ENCODE results near the gene GUCY2C.

Gene GUCY2C

GRCh38 chr12:14681625-14682024 is 14.8 kb downstream of the GUCY2C start:
- H3K36me3 ChIP-seq (ENCODE audit: control insufficient read depth, insufficient read depth, low read length), result no peaks in the 10 kb centered on the region
- no peaks in the 10 kb centered on the region for H3K27me3 ChIP-seq (replicated peaks; ENCODE audit: control insufficient read depth, insufficient read depth, low read length)
- no peak for DNase-seq (ENCODE audit: extremely low read depth, insufficient read length)
- no peak overlapping the region for H3K4me3 ChIP-seq (replicated peaks; ENCODE audit: low read depth, low read length)
- no peak for TF ChIP-seq CTCF (IDR thresholded peaks at IDR 0.05; ENCODE audit: insufficient read depth, low read length, poor library complexity, severe bottlenecking)

GRCh38 chr12:14681190-14681589 is 15.2 kb downstream of the GUCY2C start:
- Histone ChIP-seq H3K27me3 (replicated peaks; ENCODE audit: control insufficient read depth, insufficient read depth, low read length) (no peaks in the 10 kb centered on the region), H3K4me3 (replicated peaks; ENCODE audit: low read depth, low read length) (no peak overlapping the region), H3K36me3 (ENCODE audit: control insufficient read depth, insufficient read depth, low read length) (no peaks in the 10 kb centered on the region)
- no peak for DNase-seq (ENCODE audit: extremely low read depth, insufficient read length)
- no peak for TF ChIP-seq CTCF (IDR thresholded peaks at IDR 0.05; ENCODE audit: insufficient read depth, low read length, poor library complexity, severe bottlenecking)

- no peak for TF ChIP-seq CTCF (IDR thresholded peaks at IDR 0.05; ENCODE audit: insufficient read depth, low read length, poor library complexity, severe bottlenecking)
- Histone ChIP-seq H3K27me3 (replicated peaks; ENCODE audit: control insufficient read depth, insufficient read depth, low read length) (no peaks in the 10 kb centered on the region), H3K36me3 (ENCODE audit: control insufficient read depth, insufficient read depth, low read length) (no peaks in the 10 kb centered on the region), H3K4me3 (replicated peaks; ENCODE audit: low read depth, low read length) (no peak overlapping the region)
- DNase-seq (ENCODE audit: extremely low read depth, insufficient read length), result no peak
Observed at GRCh38 chr12:14678547-14679150, 17.8 kb downstream of the GUCY2C start.

GRCh38 chr12:14668591-14668990 is 27.8 kb downstream of the GUCY2C start:
- Histone ChIP-seq H3K27me3 (replicated peaks; ENCODE audit: control insufficient read depth, insufficient read depth, low read length) (no peaks in the 10 kb centered on the region), H3K4me3 (replicated peaks; ENCODE audit: low read depth, low read length) (no peak overlapping the region), H3K36me3 (ENCODE audit: control insufficient read depth, insufficient read depth, low read length) (no peaks in the 10 kb centered on the region)
- TF ChIP-seq CTCF (IDR thresholded peaks at IDR 0.05; ENCODE audit: insufficient read depth, low read length, poor library complexity, severe bottlenecking), result no peak
- DNase-seq (ENCODE audit: extremely low read depth, insufficient read length), result no peak

GRCh38 chr12:14665354-14666348 is 30.7 kb downstream of the GUCY2C start:
- Histone ChIP-seq H3K36me3 (ENCODE audit: control insufficient read depth, insufficient read depth, low read length) (no peaks in the 10 kb centered on the region), H3K27me3 (replicated peaks; ENCODE audit: control insufficient read depth, insufficient read depth, low read length) (no peaks in the 10 kb centered on the region), H3K4me3 (replicated peaks; ENCODE audit: low read depth, low read length) (no peak overlapping the region)
- TF ChIP-seq CTCF (IDR thresholded peaks at IDR 0.05; ENCODE audit: insufficient read depth, low read length, poor library complexity, severe bottlenecking), result no peak
- DNase-seq (ENCODE audit: extremely low read depth, insufficient read length), result no peak

Measured in GM06990 (cell line).